SK-N-SH treated with all-trans-retinoic acid at 6 μM for 48 hours (cell line): ENCODE measurements around the gene FGG.

Source experiments
- ATAC-seq: fragments of 200-7000 bp; cut with Tn5 transposase; 3 replicates; pipeline ENCODE4 v1.9.1; 2020; ENCODE audit warnings: mild to moderate bottlenecking, moderate library complexity
- ARNTL ChIP-seq: fragments of 450-650 bp; formaldehyde crosslinking; IDR thresholded peaks from 2 replicates; pipeline ENCODE4 v1.5.0; 2020; ENCODE audit warnings: low read depth, mild to moderate bottlenecking, moderate library complexity, borderline replicate concordance
- BACH2 ChIP-seq: fragments of 250-450 bp; sonication (Bioruptor Pico); IDR thresholded peaks from 2 replicates; pipeline ENCODE4 v1.9.0; 2021; ENCODE audit warnings: mild to moderate bottlenecking, borderline replicate concordance
- CSDC2 ChIP-seq: fragments of 250-450 bp; sonication (Bioruptor Pico); IDR thresholded peaks from 2 replicates; pipeline ENCODE4 v1.5.0; 2020; ENCODE audit warnings: mild to moderate bottlenecking, moderate library complexity
- GLIS3 ChIP-seq: fragments of 250-450 bp; sonication (Bioruptor Pico); IDR thresholded peaks from 2 replicates; pipeline ENCODE4 v1.5.0; 2020; ENCODE audit warnings: mild to moderate bottlenecking, moderate library complexity
- ISL1 ChIP-seq: fragments of 250-450 bp; sonication (Bioruptor Pico); IDR thresholded peaks from 2 replicates; pipeline ENCODE4 v2.1.2; 2022; ENCODE audit warnings: mild to moderate bottlenecking, moderate library complexity
- OSR1 ChIP-seq: fragments of 250-450 bp; sonication (Bioruptor Pico); IDR thresholded peaks from 2 replicates; pipeline ENCODE4 v1.8.0; 2022; ENCODE audit warnings: moderate library complexity, mild to moderate bottlenecking, inconsistent platforms
- PPARA ChIP-seq: fragments of 250-450 bp; sonication (Bioruptor Pico); IDR thresholded peaks from 2 replicates; pipeline ENCODE4 v1.5.0; 2020; ENCODE audit warnings: mild to moderate bottlenecking, borderline replicate concordance
- RARB ChIP-seq: fragments of 250-450 bp; sonication (Bioruptor Pico); IDR thresholded peaks from 2 replicates; pipeline ENCODE4 v1.8.0; 2021; ENCODE audit warnings: mild to moderate bottlenecking, moderate library complexity
- SNAI2 ChIP-seq: fragments of 250-450 bp; sonication (Bioruptor Pico); IDR thresholded peaks from 2 replicates; pipeline ENCODE4 v1.5.0; 2020; ENCODE audit warnings: mild to moderate bottlenecking, moderate library complexity
- TCF4 ChIP-seq: fragments of 250-450 bp; sonication (Bioruptor Pico); IDR thresholded peaks from 2 replicates; pipeline ENCODE4 v1.8.0; 2021; ENCODE audit warnings: mild to moderate bottlenecking, moderate library complexity, borderline replicate concordance
- TOX ChIP-seq: fragments of 250-450 bp; sonication (Bioruptor Pico); IDR thresholded peaks from 2 replicates; pipeline ENCODE4 v1.8.0; 2021; ENCODE audit warnings: mild to moderate bottlenecking, moderate library complexity, borderline replicate concordance
- ZC3H10 ChIP-seq: fragments of 250-450 bp; sonication (Bioruptor Pico); IDR thresholded peaks from 2 replicates; pipeline ENCODE4 v1.5.1; 2021; ENCODE audit warnings: mild to moderate bottlenecking, moderate library complexity
- ZFP3 ChIP-seq: fragments of 250-450 bp; sonication (Bioruptor Pico); IDR thresholded peaks from 2 replicates; pipeline ENCODE4 v1.5.0; 2020; ENCODE audit warnings: mild to moderate bottlenecking, moderate library complexity
- ZNF565 ChIP-seq: fragments of 450-650 bp; formaldehyde crosslinking; conservative IDR thresholded peaks from 2 replicates; pipeline ENCODE4 v1.5.0; 2020; ENCODE audit warnings: low read depth, mild to moderate bottlenecking, moderate library complexity
- ZNF8 ChIP-seq: fragments of 450-650 bp; formaldehyde crosslinking; IDR thresholded peaks from 2 replicates; pipeline ENCODE4 v1.5.0; 2020; ENCODE audit warnings: mild to moderate bottlenecking, moderate library complexity
- TF ChIP-seq, protein P1 (sequence below): fragments of 250-450 bp; sonication (Bioruptor Pico); IDR thresholded peaks from 2 replicates; pipeline ENCODE4 v1.8.0; 2020; ENCODE audit warnings: mild to moderate bottlenecking, moderate library complexity, borderline replicate concordance
- TF ChIP-seq, protein P2 (sequence below): fragments of 250-450 bp; sonication (Bioruptor Pico); IDR thresholded peaks from 2 replicates; pipeline ENCODE4 v1.5.0; 2020; ENCODE audit warnings: mild to moderate bottlenecking, moderate library complexity
- TF ChIP-seq, protein P3 (sequence below): fragments of 250-450 bp; sonication (Bioruptor Pico); IDR thresholded peaks from 2 replicates; pipeline ENCODE4 v1.5.1; 2020; ENCODE audit warnings: low read depth, mild to moderate bottlenecking, moderate library complexity
- TF ChIP-seq, protein P4 (sequence below): fragments of 250-450 bp; sonication (Bioruptor Pico); IDR thresholded peaks from 2 replicates; pipeline ENCODE4 v1.8.0; 2021; ENCODE audit warnings: low read depth, mild to moderate bottlenecking, moderate library complexity, borderline replicate concordance

FGG gene

DNA sequence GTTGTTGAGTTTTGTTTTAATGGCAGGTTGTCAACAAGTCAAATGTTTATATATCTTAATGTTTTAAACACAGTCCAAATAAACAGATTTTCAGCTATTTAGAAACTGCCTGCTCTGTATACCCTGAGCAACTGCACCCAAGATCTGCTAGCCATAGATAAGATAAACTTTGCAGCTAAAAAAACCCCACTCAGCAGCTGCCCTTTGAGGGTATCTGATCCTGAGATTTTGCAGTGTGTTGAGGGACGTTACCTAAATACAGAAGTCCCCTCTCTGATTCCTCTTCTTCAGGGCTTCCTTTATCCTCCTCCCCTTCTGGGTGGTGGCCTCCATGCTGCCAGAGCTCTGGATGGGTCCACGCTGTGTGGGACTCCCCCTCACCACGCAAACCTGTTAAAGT, 11.0 kb upstream of the FGG start:
- no peak for ATAC-seq
- TF ChIP-seq, protein P1, sequence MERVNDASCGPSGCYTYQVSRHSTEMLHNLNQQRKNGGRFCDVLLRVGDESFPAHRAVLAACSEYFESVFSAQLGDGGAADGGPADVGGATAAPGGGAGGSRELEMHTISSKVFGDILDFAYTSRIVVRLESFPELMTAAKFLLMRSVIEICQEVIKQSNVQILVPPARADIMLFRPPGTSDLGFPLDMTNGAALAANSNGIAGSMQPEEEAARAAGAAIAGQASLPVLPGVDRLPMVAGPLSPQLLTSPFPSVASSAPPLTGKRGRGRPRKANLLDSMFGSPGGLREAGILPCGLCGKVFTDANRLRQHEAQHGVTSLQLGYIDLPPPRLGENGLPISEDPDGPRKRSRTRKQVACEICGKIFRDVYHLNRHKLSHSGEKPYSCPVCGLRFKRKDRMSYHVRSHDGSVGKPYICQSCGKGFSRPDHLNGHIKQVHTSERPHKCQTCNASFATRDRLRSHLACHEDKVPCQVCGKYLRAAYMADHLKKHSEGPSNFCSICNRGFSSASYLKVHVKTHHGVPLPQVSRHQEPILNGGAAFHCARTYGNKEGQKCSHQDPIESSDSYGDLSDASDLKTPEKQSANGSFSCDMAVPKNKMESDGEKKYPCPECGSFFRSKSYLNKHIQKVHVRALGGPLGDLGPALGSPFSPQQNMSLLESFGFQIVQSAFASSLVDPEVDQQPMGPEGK (CRISPR knock-in tag), result no peak
- TF ChIP-seq, protein P2, sequence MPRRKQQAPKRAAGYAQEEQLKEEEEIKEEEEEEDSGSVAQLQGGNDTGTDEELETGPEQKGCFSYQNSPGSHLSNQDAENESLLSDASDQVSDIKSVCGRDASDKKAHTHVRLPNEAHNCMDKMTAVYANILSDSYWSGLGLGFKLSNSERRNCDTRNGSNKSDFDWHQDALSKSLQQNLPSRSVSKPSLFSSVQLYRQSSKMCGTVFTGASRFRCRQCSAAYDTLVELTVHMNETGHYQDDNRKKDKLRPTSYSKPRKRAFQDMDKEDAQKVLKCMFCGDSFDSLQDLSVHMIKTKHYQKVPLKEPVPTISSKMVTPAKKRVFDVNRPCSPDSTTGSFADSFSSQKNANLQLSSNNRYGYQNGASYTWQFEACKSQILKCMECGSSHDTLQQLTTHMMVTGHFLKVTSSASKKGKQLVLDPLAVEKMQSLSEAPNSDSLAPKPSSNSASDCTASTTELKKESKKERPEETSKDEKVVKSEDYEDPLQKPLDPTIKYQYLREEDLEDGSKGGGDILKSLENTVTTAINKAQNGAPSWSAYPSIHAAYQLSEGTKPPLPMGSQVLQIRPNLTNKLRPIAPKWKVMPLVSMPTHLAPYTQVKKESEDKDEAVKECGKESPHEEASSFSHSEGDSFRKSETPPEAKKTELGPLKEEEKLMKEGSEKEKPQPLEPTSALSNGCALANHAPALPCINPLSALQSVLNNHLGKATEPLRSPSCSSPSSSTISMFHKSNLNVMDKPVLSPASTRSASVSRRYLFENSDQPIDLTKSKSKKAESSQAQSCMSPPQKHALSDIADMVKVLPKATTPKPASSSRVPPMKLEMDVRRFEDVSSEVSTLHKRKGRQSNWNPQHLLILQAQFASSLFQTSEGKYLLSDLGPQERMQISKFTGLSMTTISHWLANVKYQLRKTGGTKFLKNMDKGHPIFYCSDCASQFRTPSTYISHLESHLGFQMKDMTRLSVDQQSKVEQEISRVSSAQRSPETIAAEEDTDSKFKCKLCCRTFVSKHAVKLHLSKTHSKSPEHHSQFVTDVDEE, result no peak
- TF ChIP-seq, protein P3, sequence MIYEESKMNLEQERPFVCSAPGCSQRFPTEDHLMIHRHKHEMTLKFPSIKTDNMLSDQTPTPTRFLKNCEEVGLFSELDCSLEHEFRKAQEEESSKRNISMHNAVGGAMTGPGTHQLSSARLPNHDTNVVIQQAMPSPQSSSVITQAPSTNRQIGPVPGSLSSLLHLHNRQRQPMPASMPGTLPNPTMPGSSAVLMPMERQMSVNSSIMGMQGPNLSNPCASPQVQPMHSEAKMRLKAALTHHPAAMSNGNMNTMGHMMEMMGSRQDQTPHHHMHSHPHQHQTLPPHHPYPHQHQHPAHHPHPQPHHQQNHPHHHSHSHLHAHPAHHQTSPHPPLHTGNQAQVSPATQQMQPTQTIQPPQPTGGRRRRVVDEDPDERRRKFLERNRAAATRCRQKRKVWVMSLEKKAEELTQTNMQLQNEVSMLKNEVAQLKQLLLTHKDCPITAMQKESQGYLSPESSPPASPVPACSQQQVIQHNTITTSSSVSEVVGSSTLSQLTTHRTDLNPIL (CRISPR knock-in tag), result no peak
- TF ChIP-seq PPARA, result no peak
- TF ChIP-seq, protein P4, sequence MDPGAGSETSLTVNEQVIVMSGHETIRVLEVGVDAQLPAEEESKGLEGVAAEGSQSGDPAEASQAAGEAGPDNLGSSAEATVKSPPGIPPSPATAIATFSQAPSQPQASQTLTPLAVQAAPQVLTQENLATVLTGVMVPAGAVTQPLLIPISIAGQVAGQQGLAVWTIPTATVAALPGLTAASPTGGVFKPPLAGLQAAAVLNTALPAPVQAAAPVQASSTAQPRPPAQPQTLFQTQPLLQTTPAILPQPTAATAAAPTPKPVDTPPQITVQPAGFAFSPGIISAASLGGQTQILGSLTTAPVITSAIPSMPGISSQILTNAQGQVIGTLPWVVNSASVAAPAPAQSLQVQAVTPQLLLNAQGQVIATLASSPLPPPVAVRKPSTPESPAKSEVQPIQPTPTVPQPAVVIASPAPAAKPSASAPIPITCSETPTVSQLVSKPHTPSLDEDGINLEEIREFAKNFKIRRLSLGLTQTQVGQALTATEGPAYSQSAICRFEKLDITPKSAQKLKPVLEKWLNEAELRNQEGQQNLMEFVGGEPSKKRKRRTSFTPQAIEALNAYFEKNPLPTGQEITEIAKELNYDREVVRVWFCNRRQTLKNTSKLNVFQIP (CRISPR knock-in tag), result no peak
- no peak for TF ChIP-seq GLIS3 (CRISPR knock-in tag)
- TF ChIP-seq ARNTL, result no peak
- no peak for TF ChIP-seq ZNF565 (CRISPR knock-in tag)
- no peak for TF ChIP-seq ZC3H10 (CRISPR knock-in tag)
- TF ChIP-seq TOX (CRISPR knock-in tag), result no peak
- no peak for TF ChIP-seq OSR1 (CRISPR knock-in tag)
- TF ChIP-seq TCF4, result no peak
- no peak for TF ChIP-seq SNAI2 (CRISPR knock-in tag)
- TF ChIP-seq BACH2 (CRISPR knock-in tag), result no peak
- no peak for TF ChIP-seq CSDC2 (CRISPR knock-in tag)
- TF ChIP-seq ZFP3, result no peak

DNA sequence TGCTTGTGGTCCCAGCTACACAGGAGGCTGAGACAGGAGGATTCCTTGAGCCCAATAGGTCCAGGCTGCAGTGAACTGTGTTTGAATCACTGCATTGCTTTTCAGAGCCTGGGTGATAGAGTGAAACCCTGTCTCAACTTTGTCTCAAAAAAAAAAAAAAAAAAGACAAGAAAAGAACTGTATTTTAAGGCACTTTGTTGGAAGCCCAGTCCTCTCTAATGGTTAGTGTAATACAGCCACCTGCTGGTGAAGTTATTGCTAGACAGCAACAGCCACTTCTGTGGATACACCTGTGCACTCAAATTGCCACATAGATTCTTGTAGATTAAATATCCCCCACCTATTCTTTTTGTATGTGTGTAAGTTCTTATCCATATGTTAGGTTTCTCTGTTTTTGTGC, 10.1 kb upstream of the FGG start:
- TF ChIP-seq RARB (CRISPR knock-in tag) (no peak), ISL1 (no peak), OSR1 (CRISPR knock-in tag) (no peak), ZC3H10 (CRISPR knock-in tag) (no peak), ZNF8 (no peak)
- TF ChIP-seq, protein P4 (CRISPR knock-in tag), result no peak
- peak; percentile 70 for ATAC-seq

DNA sequence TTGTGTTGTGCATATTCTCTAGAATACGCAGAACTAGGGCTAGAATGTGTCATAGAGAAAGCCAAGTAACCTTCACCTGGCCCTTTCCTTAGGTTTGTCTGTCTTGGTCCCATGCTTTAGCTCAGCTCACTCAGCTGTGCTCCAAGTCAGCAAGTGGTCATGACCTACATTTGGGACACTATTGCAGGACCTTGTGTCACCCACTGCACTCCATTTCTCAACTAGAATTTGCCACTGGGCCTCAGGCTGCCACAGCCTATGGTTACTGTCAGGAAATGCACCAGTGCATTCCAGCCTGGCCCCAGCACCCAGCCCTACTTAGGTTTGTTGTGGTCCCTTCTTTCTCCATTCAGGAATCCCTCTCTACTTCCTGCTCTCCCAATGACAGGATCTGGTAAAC, 7.7 kb upstream of the FGG start:
- TF ChIP-seq, protein P2, result no peak
- TF ChIP-seq ZNF8, result no peak
- TF ChIP-seq OSR1 (CRISPR knock-in tag), result no peak
- no peak for TF ChIP-seq ISL1
- ATAC-seq, result no peak
